Transverse colon (tissue), 4 donors: ENCODE measurements around the gene MEIOC. TPM values are rescaled to one million over a fixed set of nuclear protein-coding genes. Genes with fewer than 3 reads are reported as not detected.

Source experiments
- DNase-seq: peaks from one replicate; pipeline ENCODE4 v3.0.0-alpha.2; 2019
- H3K27ac ChIP-seq, 4 donors: fragments of 200-600 bp; sonication (generic); 2 replicates each; pipeline ENCODE4 v1.5.1; 2016 to 2018; ENCODE audit warnings: inconsistent platforms in 4 of 4
- H3K27me3 ChIP-seq: fragments of 200-600 bp; sonication (generic); 2 replicates; pipeline ENCODE4 v1.5.1; 2017; ENCODE audit warnings: inconsistent platforms
- H3K36me3 ChIP-seq, 4 donors: fragments of 200-600 bp; sonication (generic); 2 replicates each; pipeline ENCODE4 v1.5.1; 2017 to 2019; ENCODE audit warnings: inconsistent platforms in 4 of 4
- H3K4me1 ChIP-seq, 4 donors: fragments of 200-600 bp; sonication (generic); 2 replicates each; pipeline ENCODE4 v1.5.1; 2017 to 2020; ENCODE audit warnings: inconsistent platforms in 4 of 4
- H3K4me3 ChIP-seq, 4 donors: fragments of 200-600 bp; sonication (generic); 1 replicate in 1 of 4; 2 replicates in 3 of 4; pipeline versions ENCODE4 v1.5.1 to v1.6.1; 2017 to 2019; ENCODE audit warnings: inconsistent platforms in 4 of 4
- H3K9me3 ChIP-seq, 2 donors: fragments of 200-600 bp; sonication (generic); 2 replicates each; pipeline ENCODE4 v1.5.1; 2017 to 2019; ENCODE audit warnings: inconsistent platforms in 2 of 2
- EP300 ChIP-seq: sonication (generic); formaldehyde crosslinking; IDR thresholded peaks from one replicate; pipeline ENCODE4 v1.6.1; 2017; ENCODE audit warnings: antibody characterized with exemption, low read depth
- POLR2A ChIP-seq: fragments of 450-650 bp; IDR thresholded peaks from one replicate; pipeline ENCODE4 v1.6.1; 2016; ENCODE audit warnings: antibody characterized with exemption, mild to moderate bottlenecking, moderate library complexity
- POLR2AphosphoS5 ChIP-seq, 3 donors: sonication (generic); formaldehyde crosslinking; IDR thresholded peaks; one replicate each; pipeline ENCODE4 v1.6.1; 2016; ENCODE audit warnings: antibody characterized with exemption in 3 of 3
- WGBS, 2 donors: methylation state at CpG; one replicate each; pipeline ENCODE4 v1.1.5; 2018; ENCODE audit warnings: low coverage in 1 of 2; 5-methylcytosine and 5-hydroxymethylcytosine counted together
- in situ Hi-C, 4 donors: fragments of 200-750 bp; cut with MboI; loops; one replicate each; pipeline versions ENCODE4 v1.15.0 to v1.15.1; 2017; ENCODE audit warnings: low sequenced_read_pairs in 3 of 4, low pct_ligation_motif_present in 1 of 4, low pct_unique_long_range_greater_than_20kb in 1 of 4
- intact Hi-C: fragments of 100-400 bp; cut with DNase I; formaldehyde crosslinking; loops from one replicate; pipeline ENCODE4 v1.15.1; 2023; ENCODE audit warnings: low total_unique reads
- total RNA-seq, 4 donors: library from RNA; depleted of rRNA; stranded (reverse); fragments of >200 nt; gene quantifications; one replicate each; pipeline ENCODE4 v1.1.0, GENCODE V29; 2016
- TF ChIP-seq, protein P1 (sequence below), 5 experiments: fragments of 200-600 bp in 3 of 5; fragments of 450-650 bp in 2 of 5; sonication (generic) in 3 of 5; IDR thresholded peaks; 1 replicate in 2 of 5; 2 replicates in 3 of 5; pipeline ENCODE4 v1.5.1; 2016 to 2017; ENCODE audit warnings: antibody characterized with exemption in 5 of 5, inconsistent platforms in 3 of 5, mild to moderate bottlenecking in 2 of 5, moderate library complexity in 1 of 5

Gene MEIOC
- total RNA-seq, 4 donors from 2014 or later, result not detected

DNA sequence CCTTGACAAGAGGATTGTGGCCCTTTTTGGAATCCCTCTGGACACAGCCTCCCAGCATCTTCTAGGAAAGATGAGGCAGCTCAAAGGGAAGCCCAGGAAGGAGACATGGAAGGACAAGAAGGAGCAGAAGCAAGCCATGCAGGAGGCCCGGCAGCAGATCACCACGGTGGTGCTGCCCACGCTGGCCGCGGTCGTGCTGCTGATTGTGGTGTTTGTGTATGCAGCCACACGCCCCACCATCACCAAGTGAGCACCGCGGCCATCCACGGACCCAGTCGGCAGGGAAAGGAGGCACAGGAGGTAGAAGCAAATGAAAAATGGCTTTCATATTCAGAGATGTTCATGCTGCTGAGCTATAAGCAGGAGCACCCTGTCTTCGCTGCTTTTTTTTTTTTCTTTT, 10.9 kb upstream of the MEIOC start:
- no peaks in the 10 kb centered on the region for H3K4me1 ChIP-seq
- H3K27ac ChIP-seq, result no peak overlapping the region
- TF ChIP-seq, protein P1, sequence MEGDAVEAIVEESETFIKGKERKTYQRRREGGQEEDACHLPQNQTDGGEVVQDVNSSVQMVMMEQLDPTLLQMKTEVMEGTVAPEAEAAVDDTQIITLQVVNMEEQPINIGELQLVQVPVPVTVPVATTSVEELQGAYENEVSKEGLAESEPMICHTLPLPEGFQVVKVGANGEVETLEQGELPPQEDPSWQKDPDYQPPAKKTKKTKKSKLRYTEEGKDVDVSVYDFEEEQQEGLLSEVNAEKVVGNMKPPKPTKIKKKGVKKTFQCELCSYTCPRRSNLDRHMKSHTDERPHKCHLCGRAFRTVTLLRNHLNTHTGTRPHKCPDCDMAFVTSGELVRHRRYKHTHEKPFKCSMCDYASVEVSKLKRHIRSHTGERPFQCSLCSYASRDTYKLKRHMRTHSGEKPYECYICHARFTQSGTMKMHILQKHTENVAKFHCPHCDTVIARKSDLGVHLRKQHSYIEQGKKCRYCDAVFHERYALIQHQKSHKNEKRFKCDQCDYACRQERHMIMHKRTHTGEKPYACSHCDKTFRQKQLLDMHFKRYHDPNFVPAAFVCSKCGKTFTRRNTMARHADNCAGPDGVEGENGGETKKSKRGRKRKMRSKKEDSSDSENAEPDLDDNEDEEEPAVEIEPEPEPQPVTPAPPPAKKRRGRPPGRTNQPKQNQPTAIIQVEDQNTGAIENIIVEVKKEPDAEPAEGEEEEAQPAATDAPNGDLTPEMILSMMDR (IDR thresholded peaks at IDR 0.05), result no peak
- in situ Hi-C loops (loop anchor here (10.0 to 25.0 kb wide), 2 partner anchors 108 to 111 kb away; no protein-coding TSS in a partner anchor), intact Hi-C loops (no loop called here)
- peaks cover 30% of the 10 kb centered on the region for H3K27me3 ChIP-seq
- no peak for DNase-seq
- no peaks in the 10 kb centered on the region for H3K36me3 ChIP-seq
- H3K9me3 ChIP-seq, result no peaks in the 10 kb centered on the region
- no peak overlapping the region for H3K4me3 ChIP-seq
- WGBS, 2 donors, result 71 to 82% methylated on average over 4 to 12 of the region's 12 CpGs

DNA sequence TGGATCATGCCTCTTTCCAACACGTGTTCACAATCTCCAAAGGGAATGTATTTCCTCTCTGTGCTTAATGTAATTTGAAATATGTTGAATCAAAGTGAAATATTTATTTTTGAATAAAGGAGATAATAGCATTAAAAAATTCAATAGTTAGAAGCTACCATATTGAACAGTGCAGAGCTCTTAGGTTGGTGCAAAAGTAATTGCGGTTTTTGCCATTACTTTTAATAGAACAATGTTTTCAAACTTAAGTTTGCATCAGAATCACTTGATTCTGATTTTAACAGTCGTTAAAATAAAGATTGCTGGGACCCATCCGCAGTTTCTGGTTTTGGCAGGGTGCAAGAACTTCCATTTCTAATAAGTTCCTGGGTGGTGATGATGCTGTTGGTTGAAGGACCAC, 10.0 kb upstream of the MEIOC start:
- Histone ChIP-seq H3K27ac (no peak overlapping the region), H3K36me3 (no peaks in the 10 kb centered on the region), H3K4me1 (no peaks in the 10 kb centered on the region), H3K27me3 (peaks cover 40% of the 10 kb centered on the region), H3K4me3 (no peak overlapping the region), H3K9me3 (no peaks in the 10 kb centered on the region)
- WGBS, 2 donors, result 80 to 83% methylated on average over 3 to 4 of the region's 4 CpGs
- DNase-seq, result no peak
- TF ChIP-seq POLR2A (no peak), EP300 (no peak), POLR2AphosphoS5 (IDR thresholded peaks at IDR 0.05) (no peak)
- in situ Hi-C loops, result loop anchor here (10.0 to 25.0 kb wide), 2 partner anchors 109 to 111 kb away; no protein-coding TSS in a partner anchor
- intact Hi-C loops, result no loop called here

DNA sequence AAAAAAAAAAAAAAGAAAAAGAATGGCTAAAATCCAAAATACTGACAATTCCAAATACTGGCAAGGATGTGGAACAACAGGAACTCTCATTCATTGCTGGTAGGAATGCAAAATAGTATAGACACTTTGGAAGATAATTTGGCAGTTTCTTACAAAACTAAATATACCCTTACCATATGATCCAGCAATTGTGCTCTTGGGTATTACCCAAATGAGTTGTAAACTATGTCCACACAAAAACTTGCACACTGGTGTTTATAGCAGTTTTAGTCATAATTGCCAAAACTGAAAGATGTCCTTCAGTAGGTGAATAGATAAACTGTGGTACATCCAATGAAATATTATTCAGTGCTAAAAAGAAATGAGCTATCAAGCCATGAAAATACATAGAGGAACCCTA, 8.5 kb upstream of the MEIOC start:
- TF ChIP-seq POLR2AphosphoS5 (IDR thresholded peaks at IDR 0.05) (no peak), EP300 (no peak), POLR2A (no peak)
- TF ChIP-seq, protein P1 (IDR thresholded peaks at IDR 0.05), result no peak
- H3K4me1 ChIP-seq, result no peaks in the 10 kb centered on the region
- no peak for DNase-seq
- in situ Hi-C loops, result loop anchor here (10.0 to 25.0 kb wide), 2 partner anchors 110 to 113 kb away; no protein-coding TSS in a partner anchor
- intact Hi-C loops, result no loop called here
- H3K9me3 ChIP-seq, result no peaks in the 10 kb centered on the region
- no peaks in the 10 kb centered on the region for H3K36me3 ChIP-seq
- H3K27me3 ChIP-seq, result peaks cover 42% of the 10 kb centered on the region
- no peak overlapping the region for H3K4me3 ChIP-seq
- H3K27ac ChIP-seq, result no peak overlapping the region

DNA sequence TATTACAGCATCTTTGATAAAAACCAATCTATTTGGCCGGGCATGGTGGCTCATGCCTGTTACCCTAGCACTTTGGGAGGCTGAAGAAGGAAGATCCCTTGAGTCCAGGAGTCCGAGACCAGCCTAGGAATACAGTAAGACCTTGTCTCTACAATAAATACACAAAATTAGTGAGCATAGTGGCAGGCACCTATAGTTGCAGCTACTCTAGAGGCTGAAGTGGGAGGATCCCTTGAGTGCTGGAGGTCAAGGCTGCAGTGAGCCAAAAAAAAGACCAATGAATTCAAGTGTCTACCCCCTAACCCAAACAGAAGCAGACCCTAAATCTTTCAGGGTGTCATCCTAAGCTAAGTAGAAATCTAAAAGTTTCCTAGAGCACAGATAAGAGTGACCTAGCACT, 7.3 kb upstream of the MEIOC start:
- no peak for TF ChIP-seq POLR2AphosphoS5 (IDR thresholded peaks at IDR 0.05)
- no peak for TF ChIP-seq POLR2A
- TF ChIP-seq, protein P1 (IDR thresholded peaks at IDR 0.05), result no peak
- no peak overlapping the region for H3K27ac ChIP-seq
- intact Hi-C loops, result no loop called here
- H3K4me3 ChIP-seq, result no peak overlapping the region
- no peaks in the 10 kb centered on the region for H3K36me3 ChIP-seq
- in situ Hi-C loops, result loop anchor here (10.0 to 25.0 kb wide), 2 partner anchors 112 to 114 kb away; no protein-coding TSS in a partner anchor
- H3K9me3 ChIP-seq, result no peaks in the 10 kb centered on the region
- no peak for DNase-seq
- 40 to 64% methylated on average over 1 to 2 of the region's 2 CpGs for WGBS, 2 donors
- peaks cover 50% of the 10 kb centered on the region for H3K27me3 ChIP-seq
- H3K4me1 ChIP-seq, result no peaks in the 10 kb centered on the region

DNA sequence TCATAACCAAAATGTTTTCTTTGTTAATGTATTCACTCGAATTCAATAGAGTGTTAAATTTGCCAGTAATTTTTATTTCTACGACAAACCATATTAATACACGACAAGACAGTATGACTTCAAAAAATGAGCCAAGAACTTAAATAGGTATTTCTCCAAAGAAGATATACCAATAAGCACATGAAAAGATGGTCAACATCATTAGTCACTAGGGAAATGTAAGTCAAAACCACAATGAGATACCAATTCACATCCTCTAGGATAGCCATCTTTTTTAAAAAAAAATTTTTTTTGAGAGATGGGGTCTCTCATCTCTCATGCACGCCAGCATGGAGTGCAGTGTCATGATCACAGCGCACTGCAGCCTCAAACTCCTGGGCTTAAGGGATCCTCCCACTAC, 5.0 kb upstream of the MEIOC start:
- intact Hi-C loops, result no loop called here
- no peaks in the 10 kb centered on the region for H3K9me3 ChIP-seq
- in situ Hi-C loops, result no loop called here
- H3K4me1 ChIP-seq, result peaks cover 0 to 3% (median 1%) of the 10 kb centered on the region in 4 donors
- WGBS, 2 donors, result 77 to 80% methylated on average over 4 to 5 of the region's 5 CpGs
- DNase-seq, result no peak
- peaks cover 56% of the 10 kb centered on the region for H3K27me3 ChIP-seq
- no peaks in the 10 kb centered on the region for H3K36me3 ChIP-seq
- no peak overlapping the region for H3K4me3 ChIP-seq
- TF ChIP-seq, protein P1 (IDR thresholded peaks at IDR 0.05), result no peak
- TF ChIP-seq EP300 (no peak), POLR2A (no peak), POLR2AphosphoS5 (IDR thresholded peaks at IDR 0.05) (no peak)
- H3K27ac ChIP-seq, result no peak overlapping the region
